ENCODE measurements around the gene KCNG2. TPM values are rescaled to one million over a fixed set of nuclear protein-coding genes. Genes with fewer than 3 reads are reported as not detected.

The KCNG2 gene
- total RNA-seq, 2 donors from 2014 or later = not detected

- peaks cover 0 to 24% of the 10 kb centered on the region in 2 donors for H3K4me1 ChIP-seq
- no peak for DNase-seq (ENCODE audit: low spot score)
- peaks cover 14% of the 10 kb centered on the region for H3K36me3 ChIP-seq
- TF ChIP-seq CTCF (IDR thresholded peaks at IDR 0.05) = no peak
- H3K27ac ChIP-seq = no peak overlapping the region
- peaks cover 0 to 32% of the 10 kb centered on the region in 2 donors for H3K9me3 ChIP-seq
- H3K4me3 ChIP-seq = no peak overlapping the region
- no peaks in the 10 kb centered on the region for H3K27me3 ChIP-seq
Observed at GRCh38 chr18:79935098-79935480, 137.4 kb downstream of the KCNG2 start.

GRCh38 chr18:79935499-79935898 is 137.8 kb downstream of the KCNG2 start:
- no peak for TF ChIP-seq CTCF (IDR thresholded peaks at IDR 0.05)
- peaks cover 17% of the 10 kb centered on the region for H3K36me3 ChIP-seq
- no peak for DNase-seq (ENCODE audit: low spot score)

GRCh38 chr18:79935925-79936324 is 138.2 kb downstream of the KCNG2 start:
- Histone ChIP-seq H3K4me1 (peaks cover 0 to 24% of the 10 kb centered on the region in 2 donors), H3K9me3 (peaks cover 0 to 23% of the 10 kb centered on the region in 2 donors), H3K27me3 (no peaks in the 10 kb centered on the region), H3K4me3 (no peak overlapping the region), H3K27ac (no peak overlapping the region), H3K36me3 (peaks cover 21% of the 10 kb centered on the region)
- no peak for DNase-seq (ENCODE audit: low spot score)
- no peak for TF ChIP-seq CTCF (IDR thresholded peaks at IDR 0.05)

More at GRCh38 chr18:79935499-79935898, 137.8 kb downstream of the KCNG2 start:
- H3K9me3 ChIP-seq = peaks cover 0 to 27% of the 10 kb centered on the region in 2 donors
- no peak overlapping the region for H3K27ac ChIP-seq
- no peak overlapping the region for H3K4me3 ChIP-seq
- H3K4me1 ChIP-seq = peaks cover 0 to 24% of the 10 kb centered on the region in 2 donors
- no peaks in the 10 kb centered on the region for H3K27me3 ChIP-seq

DNA sequence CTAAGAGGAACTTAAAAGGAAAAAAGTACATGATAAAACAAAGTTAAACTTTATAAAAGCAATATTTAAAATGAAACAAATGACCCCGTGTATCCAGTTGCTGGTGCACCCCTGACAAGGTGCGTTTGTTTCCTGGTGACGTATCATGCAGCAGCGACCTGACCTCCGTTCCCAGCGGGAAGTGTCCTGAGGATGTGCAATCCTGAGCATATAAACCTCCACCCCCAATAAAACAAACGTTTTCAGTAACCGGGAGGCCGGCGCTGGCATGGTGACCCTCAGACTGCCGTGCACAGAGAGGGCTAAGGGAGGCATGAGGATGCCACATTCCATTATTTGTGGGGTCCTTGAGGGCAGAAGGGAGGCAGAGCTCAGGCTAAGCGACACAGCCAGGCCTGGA is 138.9 kb downstream of the KCNG2 start:
- H3K4me3 ChIP-seq = no peak overlapping the region
- DNase-seq (ENCODE audit: low spot score) = no peak
- H3K36me3 ChIP-seq = peaks cover 26% of the 10 kb centered on the region
- H3K4me1 ChIP-seq = peaks cover 0 to 24% of the 10 kb centered on the region in 2 donors
- TF ChIP-seq CTCF (IDR thresholded peaks at IDR 0.05) = no peak
- H3K27ac ChIP-seq = no peak overlapping the region
- H3K9me3 ChIP-seq = peaks cover 0 to 17% of the 10 kb centered on the region in 2 donors
- no peaks in the 10 kb centered on the region for H3K27me3 ChIP-seq

DNA sequence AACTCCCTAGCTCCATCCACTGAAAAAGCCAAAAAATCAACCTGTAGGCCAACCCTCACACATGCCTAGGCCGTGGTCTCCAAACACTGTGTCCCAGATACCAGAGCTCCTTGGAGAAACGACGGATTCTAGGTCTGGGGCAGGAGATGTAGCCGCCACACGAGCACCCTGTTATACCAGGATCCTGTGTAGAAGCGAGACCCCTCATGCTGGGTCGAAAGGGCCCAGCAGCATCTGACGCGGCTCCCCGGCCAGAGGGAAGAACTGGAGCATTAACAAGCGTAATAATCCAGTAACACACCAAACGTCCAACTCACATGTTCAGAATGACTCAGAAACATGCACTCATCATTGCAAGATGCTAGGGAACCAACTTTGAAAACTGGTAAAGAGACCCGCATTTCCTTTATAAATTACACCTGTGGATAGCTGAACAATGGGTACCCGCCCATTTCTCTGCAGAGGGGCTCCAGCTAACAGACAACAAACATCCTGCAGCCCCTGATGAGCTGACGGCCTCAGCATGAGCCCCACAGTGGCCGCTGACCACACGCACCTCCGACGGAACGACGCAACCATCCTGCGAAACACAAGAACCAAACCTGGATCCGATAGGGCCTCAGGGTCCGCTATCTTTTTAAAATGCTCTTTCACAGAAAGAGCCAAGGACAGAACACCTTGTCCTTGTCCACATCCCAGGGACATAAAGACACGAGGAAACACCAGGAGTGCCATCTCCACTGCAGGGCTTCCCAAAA is 139.5 kb downstream of the KCNG2 start:
- no peak overlapping the region for H3K27ac ChIP-seq
- peaks cover 32% of the 10 kb centered on the region for H3K36me3 ChIP-seq
- no peak for DNase-seq (ENCODE audit: low spot score)

More for the DNA sequence above, 139.5 kb downstream of the KCNG2 start:
- Histone ChIP-seq H3K27me3 (no peaks in the 10 kb centered on the region), H3K9me3 (peaks cover 0 to 10% of the 10 kb centered on the region in 2 donors), H3K4me1 (peaks cover 0 to 24% of the 10 kb centered on the region in 2 donors), H3K4me3 (no peak overlapping the region)
- no peak for TF ChIP-seq CTCF (IDR thresholded peaks at IDR 0.05)
